ENCODE results near the gene LKAAEAR1.

DNA sequence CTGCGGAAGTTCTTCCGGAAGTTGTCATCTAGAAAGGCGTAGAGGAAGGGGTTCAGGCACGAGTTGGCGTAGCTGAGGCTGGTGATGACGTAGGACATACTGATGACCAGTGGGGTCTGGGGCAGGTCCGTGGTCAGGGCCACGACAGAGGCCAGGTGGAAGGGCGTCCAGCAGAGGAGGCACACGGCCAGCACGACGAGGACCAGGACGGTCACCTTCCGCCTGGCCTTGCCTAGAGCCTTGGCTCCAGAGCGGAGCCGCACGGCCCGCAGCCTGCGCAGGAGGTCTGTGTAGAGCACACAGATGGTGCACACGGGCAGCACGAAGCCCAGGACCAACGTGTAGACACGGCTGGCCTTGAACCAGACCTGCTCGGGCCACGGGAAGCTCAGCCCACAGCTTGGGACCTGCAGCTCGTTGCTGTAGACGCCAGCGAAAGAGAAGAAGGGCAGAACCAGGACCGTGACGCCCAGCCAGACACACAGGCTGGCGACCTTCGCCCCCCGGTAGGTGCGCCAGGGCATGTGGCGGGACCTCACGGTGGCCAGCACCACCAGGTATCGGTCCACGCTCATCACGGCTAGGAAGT, 21.7 kb upstream of the LKAAEAR1 start:
- TF ChIP-seq CTCF (IDR thresholded peaks at IDR 0.05) = no peak
- TF ChIP-seq POLR2A (IDR thresholded peaks at IDR 0.05) = no peak

Data from Peyer's patch (tissue), 4 donors.